ENCODE data around the gene ONECUT2.
"Not testable (repeated sequence)": the region's sequence is repeated elsewhere in the genome, so short reads cannot be mapped to it uniquely, and the experiment has no call there.

ONECUT2 gene

GRCh38 chr18:57447154-57447621 lies 12.0 kb downstream of the ONECUT2 start:
- DNase-seq: no peak

GRCh38 chr18:57455576-57456129 lies 20.5 kb downstream of the ONECUT2 start:
- DNase-seq: no peak

- no peak for DNase-seq
These were observed 26.6 kb downstream of the ONECUT2 start for GRCh38 chr18:57461652-57462269.

- DNase-seq: no peak
These were observed 31.1 kb downstream of the ONECUT2 start for GRCh38 chr18:57466307-57466706.

- DNase-seq: no peak
These were observed 31.7 kb downstream of the ONECUT2 start for GRCh38 chr18:57466745-57467409.

- DNase-seq: no peak
These were observed 34.7 kb downstream of the ONECUT2 start for GRCh38 chr18:57469884-57470283.

GRCh38 chr18:57475408-57475807 lies 40.2 kb downstream of the ONECUT2 start:
- DNase-seq: no peak

- DNase-seq: no peak
These were observed 40.7 kb downstream of the ONECUT2 start for GRCh38 chr18:57475903-57476302.

- no peak for DNase-seq
These were observed 45.6 kb downstream of the ONECUT2 start for GRCh38 chr18:57480733-57481132.

GRCh38 chr18:57497372-57498294 lies 62.5 kb downstream of the ONECUT2 start:
- no peak for DNase-seq

- no peak for DNase-seq
These were observed 63.6 kb downstream of the ONECUT2 start for GRCh38 chr18:57498682-57499256.

- DNase-seq: no peak
These were observed 67.5 kb downstream of the ONECUT2 start for GRCh38 chr18:57502624-57503023.

GRCh38 chr18:57505231-57505630 lies 70.1 kb downstream of the ONECUT2 start:
- DNase-seq: no peak

GRCh38 chr18:57516056-57516455 lies 80.9 kb downstream of the ONECUT2 start:
- no peak for DNase-seq

GRCh38 chr18:57518533-57518932 lies 83.4 kb downstream of the ONECUT2 start:
- DNase-seq: no peak

GRCh38 chr18:57519668-57520424 lies 84.7 kb downstream of the ONECUT2 start:
- no peak for DNase-seq

GRCh38 chr18:57522348-57522747 lies 87.2 kb downstream of the ONECUT2 start:
- DNase-seq: not testable (repeated sequence)

GRCh38 chr18:57523171-57523956 lies 88.2 kb downstream of the ONECUT2 start:
- no peak for DNase-seq

- no peak for DNase-seq
These were observed 92.5 kb downstream of the ONECUT2 start for GRCh38 chr18:57527556-57528229.

- DNase-seq: no peak
These were observed 94.0 kb downstream of the ONECUT2 start for GRCh38 chr18:57529151-57529550.

Measured in T-helper 9 cell (primary cell).